Measurements from ENCODE around the gene SLC19A2.
"Not testable (repeated sequence)": the region's sequence is repeated elsewhere in the genome, so short reads cannot be mapped to it uniquely, and the experiment has no call there.

SLC19A2 gene

DNA sequence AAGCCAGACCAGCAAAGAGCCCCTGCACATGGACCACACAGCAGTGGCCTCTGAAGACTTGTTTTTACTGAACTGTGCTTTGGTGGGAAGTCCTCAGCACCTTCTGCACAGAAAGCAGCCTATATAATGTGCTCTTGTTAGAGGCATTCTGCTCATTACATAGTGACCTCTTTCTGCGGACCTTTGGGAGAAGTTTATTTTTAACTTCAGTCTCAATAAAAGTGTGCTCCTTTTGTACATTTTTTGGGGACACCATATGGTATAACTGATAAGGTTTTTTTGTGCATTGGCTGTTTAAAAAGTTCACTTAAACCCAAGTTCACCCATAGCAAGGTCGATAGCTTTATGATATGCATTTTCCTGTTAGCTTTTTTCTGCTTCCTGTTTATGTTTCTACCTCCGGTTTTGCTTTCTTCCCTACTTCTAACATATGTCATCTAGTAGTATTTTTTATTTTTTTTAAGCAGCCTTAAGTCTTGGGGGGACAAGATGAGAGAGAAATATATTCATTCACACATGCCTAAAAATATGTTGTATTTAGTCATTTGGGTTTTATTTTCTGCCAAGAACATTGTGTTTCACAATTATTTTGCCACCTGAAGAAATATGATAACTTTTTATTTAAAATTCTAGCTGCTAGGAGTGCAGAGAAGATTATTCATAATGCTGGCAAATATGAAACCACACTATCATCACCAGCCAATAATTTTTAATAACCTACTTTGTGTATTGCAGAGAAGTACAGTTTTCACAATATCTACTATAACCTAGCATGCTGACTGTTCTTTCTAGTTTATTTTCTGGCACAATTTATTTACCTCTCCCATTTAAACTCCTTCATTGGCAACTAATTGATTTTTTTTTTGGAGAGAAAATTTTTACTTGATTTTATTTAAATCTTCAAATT, 22.9 kb upstream of the SLC19A2 start:
- no peak for DNase-seq

DNA sequence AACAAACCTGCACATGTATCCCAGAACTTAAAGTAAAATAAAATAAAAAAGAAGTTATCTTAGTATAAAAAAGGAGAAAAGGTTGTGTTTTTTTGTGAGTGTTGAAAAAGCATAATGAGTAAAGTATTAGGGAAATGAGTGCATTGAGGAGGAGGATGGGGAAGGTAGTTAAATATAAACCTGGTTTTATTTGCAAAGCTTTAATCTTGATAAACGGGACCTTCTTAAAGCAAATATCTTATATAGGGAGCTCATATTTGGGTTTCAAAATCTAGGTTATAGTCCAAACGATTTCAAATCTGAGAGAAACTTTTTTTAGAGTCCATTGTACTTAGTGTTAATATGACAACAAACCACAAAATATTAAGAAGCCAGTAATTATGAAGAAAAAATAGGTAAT, 21.7 kb upstream of the SLC19A2 start:
- no peak for DNase-seq

DNA sequence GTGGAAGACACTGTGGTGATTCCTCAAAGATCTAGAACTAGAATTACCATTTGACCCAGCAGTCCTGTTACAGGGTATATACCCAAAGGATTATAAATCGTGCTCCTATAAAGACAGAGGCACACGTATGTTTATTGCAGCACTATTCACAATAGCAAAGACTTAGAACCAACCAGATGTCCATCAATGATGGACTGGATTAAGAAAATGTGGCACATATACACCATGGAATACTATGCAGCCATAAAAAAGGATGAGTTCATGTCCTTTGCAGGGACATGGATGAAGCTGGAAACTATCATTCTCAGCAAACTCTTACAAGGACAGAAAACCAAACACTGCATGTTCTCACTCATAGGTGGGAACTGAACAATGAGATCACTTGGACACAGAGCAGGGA, 17.9 kb upstream of the SLC19A2 start:
- DNase-seq, result not testable (repeated sequence)

DNA sequence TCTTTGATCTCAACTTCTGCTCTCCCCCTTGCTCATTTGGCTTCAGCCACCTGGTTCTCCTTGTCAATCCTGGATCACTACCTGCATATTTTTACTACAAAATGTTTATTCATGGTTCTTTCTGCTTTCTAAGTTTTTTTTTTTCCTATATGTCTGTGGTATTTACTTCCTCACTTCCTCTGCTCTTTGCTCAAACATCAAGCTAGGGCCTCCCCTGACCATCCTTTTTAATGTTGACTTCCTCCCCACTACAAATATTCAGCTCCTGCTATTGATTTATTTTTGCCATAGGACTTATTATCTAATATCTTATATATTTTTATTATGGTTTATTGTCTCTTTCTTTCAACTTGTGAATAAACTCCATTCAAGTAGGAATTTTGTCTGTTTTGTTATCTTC, 14.1 kb upstream of the SLC19A2 start:
- no peak for DNase-seq

DNA sequence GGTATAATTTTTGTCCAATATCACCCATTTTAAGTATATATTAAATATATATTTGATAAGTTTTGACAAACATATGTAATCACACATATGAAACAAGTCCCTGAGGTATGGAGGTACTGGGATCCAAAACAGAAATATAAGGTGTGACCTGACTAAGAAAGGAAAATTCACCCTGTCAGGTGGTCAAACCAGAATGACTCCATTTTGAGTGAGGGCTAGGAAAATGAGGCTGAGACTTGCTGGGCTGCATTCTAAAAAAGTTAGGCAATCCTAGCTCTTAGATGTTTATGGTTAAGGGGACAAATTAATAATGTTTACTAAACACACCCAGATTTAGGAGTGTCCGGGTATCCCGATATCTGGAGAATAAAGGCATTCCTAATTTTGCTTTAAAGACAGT, 11.6 kb upstream of the SLC19A2 start:
- DNase-seq, result no peak

DNA sequence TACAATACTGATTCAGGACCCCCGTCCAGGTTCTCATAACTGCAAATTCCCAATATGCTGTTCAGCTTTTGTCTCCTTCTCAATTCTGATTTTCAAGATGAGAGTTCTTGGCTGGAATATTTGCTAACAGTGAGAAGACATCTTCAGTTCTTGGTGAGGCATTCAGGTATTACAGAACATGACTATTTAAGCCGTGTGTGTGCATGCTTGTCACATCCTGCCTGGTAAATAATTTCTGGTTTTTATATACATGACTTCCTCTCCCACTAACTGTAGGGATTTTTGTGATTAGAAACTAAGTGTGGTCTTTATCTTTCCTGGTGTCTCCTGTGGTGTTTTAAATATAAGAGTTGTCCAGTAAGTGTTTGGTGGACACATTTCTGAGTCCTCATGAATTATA, 10.2 kb upstream of the SLC19A2 start:
- DNase-seq, result no peak

DNA sequence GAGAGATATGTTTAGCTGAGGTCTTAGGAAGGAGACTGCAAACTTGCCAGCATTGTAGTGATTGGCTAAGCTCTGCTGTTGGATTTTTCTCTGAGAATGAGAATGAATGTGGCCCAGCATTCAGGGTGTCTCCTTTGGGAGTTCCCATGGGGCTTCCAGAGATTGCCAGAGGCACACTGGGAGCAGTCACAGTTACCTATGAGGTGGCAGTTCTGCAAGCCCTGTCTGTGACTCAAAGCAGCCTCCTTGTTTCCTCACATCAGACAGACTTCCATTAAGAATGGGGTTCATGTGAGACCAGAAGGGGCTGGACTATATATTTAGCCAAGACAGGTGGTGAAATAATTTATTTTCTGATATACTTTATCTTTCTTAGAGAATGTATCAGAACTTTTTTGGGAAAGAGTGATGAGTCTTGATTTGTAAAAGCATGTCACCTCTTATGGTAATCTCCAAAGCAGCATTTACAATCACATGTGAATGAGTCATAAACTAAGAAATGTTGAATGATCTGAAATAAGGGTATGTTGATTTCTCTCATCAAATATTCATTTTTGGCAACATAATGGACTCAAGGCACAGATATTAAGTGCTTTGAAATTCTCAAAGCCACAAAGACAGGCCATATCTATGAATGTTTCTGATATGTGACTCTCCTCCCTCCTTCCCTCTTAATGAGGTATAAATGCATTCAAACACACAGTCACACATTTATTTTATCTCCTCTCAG, 9.5 kb upstream of the SLC19A2 start:
- DNase-seq, result no peak

DNA sequence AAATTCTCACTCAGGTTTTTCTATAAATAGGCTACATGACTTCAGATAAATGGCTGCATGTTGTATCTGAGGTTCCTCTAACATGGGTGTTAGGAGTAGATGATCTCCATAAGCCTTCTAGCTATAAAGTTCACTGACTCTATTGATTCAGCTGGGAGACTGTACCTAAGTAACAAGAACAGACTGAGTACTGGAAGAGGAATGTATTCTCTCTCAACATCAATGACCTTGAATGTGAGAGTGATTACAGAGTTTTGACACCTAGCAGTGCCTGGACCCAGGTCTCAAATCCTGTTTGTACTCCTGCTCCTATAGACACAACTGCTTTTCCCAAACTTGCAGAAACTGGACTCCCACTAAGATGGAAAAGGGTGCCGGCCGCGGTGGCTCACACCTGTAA, 8.6 kb upstream of the SLC19A2 start:
- DNase-seq, result no peak

DNA sequence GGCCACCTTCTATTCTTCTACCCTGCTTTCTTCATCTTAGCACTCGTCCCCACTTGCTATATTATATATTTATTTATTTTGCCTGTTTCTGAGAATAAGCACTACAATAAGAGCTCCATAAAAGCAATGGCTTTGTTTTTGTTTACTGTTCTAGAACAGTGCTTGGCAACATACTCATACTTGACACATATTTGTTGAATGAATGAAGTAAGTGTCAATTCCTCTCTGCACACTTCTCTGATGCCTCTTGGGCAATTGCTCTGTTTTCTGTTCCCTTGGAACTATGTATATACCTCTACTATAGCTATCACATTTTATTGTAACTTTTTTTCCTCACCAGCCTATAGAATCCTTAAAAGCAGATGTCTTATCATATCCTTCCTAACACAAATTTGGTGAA, 7.5 kb upstream of the SLC19A2 start:
- no peak for DNase-seq

DNA sequence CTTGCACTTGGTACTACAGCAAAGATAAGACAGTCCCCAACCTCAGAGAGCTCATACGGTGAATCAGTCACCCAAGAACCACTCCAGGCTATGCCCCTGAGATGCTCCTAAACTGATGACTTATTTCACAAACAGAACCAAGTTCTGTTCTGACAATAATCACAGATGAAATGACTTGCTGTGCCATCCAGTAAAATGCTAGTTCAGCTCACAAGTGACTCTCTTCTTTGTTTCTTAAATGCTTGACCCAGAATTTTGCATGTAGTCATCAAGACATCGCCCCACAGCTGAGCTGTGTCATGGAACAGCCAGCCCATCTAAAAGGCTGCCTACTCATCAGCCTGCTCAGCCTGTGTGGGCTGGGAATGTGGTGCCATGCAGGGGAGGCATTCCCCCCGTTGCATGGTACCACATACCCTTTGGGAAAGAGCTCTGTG, 6.1 kb upstream of the SLC19A2 start:
- DNase-seq, result no peak

DNA sequence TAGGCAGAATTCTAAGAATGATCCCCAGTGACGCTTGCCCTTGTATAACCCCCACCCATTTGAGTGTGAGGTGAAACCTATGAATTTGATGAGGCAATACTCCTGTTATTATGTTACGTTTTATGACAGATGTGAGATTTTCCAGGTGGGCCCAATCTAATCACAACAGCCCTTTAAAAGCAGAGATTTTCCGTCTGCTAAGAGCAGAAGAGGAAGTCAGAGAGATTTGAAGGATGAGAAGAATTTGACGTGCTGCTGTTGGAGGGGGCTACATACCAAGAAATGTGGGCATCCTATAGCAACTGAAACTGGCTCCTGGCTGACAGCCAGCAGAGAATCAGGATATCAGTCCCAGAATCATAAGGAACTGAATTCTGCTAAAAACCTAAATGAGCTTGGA, 2.4 kb upstream of the SLC19A2 start:
- DNase-seq, result no peak

DNA sequence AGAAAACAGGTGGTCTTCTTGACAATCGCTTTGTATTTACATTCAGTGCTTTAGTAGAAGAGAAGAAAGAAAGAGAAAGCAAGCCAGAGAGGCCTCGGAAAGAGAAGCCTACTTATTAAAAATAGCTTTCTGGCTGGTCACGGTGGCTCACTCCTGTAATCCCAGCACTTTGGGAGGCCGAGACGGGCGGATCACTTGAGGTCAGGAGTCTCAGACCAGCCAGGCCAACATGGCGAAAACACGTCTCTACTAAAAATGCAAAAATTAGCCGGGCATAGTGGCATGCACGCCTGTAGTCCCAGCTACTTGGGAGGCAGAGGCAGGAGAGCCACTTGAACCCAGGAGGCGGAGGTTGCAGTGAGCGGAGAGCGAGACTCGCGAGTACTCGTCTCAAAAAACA, 1.8 kb upstream of the SLC19A2 start:
- no peak for DNase-seq

DNA sequence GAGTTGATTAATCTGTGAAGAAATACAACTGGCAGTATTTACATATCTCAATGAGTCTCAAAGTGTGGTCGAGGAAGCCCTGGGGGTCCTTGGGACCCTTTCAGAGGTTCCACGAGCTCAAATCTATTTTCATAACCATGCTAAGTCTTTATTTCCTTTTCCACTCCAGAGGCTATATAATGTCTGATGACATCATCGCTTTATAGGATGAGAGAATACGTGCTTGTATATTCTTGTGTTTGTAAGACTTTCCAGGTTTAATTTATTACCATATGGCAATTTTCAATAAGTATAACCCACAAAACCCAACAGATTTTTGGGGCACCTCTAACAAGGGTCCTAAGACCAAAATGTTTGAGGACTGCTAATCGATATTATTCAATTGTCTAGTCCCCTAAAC, 1.4 kb upstream of the SLC19A2 start:
- no peak for DNase-seq

DNA sequence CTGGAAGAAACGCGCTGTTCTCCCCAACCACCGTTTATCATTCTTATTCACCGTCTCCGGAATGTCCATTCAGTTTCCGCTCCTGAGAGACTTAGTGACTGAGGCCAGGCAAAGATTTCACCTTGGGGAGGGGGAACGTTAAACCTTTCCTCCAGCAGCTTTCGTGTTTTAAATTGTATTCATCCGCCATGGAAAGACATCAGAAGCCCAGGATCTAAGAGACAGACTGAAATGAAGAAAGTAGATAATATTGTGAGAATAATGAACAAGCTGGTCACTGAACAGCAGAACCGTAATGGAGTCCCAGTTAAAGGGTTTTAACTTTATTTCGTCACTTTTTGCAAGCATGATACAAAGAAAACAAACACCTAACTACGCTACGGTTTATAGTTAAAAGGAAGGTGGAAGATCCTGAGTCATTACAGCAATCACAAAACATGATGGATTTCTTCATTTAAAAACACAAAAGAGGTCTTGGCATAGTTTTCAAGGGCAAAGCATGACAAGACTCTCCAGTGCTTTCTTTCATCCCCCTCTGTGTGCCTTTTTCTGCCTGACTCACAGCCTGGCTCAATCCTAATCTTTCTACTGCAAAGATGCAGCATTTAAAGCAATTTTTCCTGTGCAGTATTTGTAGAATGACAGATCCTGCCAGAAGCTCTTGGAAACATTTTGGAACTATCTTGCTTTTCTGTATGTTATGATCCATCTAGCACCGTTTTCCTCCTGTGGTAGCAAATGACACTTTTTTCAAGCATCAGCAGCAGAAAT, 722 bp upstream of the SLC19A2 start:
- DNase-seq, result no peak

DNA sequence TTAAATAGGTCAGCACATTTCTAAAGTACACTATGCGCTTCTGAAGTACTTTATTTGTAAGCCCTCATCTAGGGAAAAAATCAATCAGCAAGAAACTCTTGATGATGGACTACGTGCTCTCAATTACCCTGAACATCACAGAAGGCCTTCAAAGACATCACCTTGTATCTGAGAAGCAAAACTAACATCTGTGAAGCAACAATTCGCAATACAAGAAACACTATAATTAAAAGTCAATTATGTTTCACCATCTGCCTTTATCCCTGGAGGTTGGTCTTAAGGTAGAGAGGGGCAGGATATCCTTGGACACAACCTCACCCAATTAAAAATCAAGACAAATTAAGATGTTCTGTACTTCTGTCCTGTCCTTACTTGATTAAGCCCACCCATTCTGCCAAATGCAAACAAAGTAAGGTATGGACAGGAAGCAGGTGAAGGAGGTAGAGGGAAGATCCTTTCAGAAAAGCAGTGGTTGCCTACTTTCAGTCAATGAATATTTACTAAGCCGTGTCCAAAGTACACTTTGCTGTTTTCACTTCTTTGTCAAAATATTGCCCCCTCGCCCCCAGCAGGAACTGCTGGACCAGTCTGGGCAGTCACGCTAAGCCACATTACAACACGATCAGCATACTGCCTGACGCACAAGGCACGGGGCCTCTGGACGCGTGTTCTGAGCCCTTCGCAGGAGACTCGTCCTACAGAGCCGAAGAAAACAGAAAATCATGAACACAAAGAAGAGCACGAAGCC, 887 bp downstream of the SLC19A2 start:
- DNase-seq, result peak in 1 of 2 experiments; percentile 1

DNA sequence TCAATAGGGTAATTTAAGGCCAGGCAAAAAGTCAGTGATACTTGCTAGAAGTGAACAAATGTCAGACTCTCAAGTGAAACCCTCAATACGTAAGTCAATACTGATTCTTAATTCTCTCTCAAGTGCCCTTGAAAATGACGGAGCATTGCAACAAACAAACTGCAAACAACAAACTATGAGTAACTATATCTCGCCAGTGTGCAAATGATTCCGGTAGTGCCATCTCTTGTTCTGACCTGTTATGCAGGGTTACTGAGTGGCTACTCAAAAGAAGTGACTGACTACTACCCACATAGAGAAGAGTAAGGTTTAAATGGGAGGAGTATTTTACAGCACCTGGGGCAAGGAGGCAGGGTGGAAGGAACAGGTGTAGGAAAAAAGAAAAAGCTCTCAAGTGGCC, 1.6 kb downstream of the SLC19A2 start:
- DNase-seq, result no peak

DNA sequence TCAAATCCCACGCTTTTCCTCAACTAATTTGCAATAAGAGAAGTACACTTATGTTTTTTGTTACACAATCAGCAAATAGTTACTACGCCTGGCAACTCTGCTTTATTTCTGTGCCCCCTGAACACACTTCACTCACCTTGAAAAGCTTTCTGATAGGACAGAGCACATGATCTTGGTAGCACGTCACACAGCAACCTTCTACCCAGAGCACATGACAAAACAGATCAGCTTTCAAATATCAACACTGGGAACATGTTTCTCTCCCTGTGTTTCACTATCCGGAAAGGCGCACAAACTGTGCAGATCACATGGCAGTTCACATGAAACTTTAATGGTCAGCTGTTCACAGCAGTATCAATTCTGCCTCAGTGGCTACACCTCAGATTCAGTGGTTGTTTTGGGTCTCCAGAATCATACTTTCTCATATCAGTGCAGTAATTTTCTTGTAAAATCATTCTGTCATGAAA, 2.2 kb downstream of the SLC19A2 start:
- DNase-seq, result no peak

DNA sequence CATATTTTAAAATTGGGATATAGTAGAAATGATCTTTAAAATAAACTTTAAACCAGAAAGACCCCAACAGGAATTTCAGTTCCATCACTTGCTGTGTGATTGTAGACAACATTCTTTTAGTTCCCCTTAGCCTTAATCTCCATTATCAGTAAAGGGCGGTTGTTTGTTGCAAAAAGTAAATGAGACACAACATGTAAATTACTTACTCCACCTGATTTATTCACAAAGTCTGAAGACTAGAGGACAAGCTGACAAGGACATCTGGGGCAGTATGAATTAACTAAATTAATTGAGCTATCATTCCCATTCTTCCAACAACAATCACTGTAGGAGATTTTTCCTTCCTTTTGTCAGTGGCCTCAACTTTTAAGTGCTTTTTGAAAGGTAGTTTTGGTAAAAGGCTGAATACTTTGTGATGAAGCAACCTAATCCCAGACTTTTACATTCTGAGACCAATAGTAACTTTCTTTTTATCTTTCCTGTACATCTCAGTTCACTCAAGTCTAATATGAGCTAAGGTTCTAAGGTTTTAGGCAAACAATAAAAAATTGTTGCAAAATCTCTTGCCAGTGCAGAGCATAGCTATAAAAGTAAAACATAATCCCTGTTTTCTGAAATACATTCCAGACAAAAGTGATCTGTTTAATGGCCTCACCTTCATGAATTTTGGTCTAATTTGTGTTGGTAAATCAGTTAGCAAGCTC, 6.2 kb downstream of the SLC19A2 start:
- DNase-seq, result no peak

DNA sequence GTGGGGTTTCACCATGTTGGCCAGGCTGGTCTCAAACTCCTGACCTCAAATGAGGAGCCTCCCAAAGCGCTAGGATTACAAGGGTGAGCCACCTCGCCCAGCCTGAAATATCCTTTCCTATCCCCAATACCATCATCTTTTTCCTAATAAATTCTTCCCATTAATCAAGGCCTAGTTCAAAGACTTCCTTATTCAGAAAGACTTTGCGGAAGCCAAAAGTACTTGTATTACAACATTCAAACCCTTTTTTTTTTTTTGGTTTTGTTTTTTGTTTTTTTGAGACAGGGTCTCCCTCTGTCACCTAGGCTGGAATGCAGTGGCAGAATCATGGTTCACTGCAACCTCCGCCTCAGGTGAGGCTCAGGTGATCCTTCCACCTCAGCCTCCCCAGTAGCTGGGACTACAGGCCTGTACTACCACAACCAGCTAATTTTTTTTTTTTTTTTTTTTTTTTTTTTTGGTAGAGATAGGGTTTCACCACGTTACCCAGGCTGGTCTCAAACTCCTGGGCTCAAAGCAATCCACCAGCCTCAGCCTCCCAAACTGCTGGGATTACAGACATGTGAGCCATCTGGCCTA, 7.6 kb downstream of the SLC19A2 start:
- no peak for DNase-seq

DNA sequence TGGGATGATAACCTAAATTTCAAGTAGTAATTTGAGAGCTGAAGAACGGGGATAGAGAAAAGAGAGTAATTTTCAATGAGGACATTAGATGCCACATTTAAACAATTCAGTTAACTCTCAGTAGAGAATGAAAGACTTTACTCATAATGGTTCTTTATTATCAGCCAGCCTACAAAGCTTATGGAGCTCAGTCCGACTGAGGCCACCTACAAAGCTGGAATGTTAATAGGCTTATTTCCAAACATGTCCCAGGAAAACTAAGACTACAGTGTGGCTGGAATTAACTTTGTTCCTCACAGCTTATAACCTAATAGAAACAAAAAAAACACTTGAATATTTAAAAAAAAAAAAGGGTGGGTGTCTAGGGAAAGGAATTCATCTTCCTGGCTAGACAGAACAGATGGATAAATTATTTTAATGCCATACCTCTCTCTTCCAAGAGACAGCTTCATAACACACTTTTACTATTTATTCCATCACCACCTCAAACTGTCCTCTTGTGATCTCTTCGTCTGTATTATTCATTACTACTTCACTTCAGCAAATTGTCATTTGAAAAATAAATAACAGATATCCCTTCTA, 9.8 kb downstream of the SLC19A2 start:
- no peak for DNase-seq

DNA sequence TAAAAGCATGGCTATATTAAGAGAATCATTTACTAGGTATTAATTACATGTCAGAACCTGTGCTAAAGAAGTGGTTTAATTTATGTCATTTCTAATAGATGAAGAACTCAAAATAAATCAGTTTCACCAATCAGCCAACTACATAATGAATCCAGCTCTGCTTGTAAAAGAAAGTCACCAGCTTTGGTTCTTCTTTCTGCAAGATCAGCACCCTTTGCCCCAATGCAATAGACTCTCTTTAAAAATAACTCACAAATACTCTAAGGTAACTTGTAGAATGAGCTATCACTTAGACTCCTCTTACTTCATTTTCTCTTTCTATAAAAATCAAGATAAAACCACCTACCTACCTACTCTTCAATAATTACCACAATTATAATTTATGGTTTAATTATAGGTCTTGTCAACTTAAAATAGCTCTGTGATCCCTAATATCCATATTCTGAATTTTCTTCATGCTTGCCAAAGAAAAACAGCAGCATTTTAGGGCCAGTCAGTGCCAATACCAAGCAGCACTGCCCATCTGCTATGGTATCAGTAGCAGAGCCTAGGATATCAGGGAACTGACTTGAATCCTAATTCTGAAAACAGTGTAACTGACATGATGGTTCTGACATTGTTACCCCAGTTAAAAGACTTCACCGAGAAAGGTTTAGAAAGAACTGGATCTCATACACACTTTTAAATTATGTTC, 11.3 kb downstream of the SLC19A2 start:
- DNase-seq, result no peak

Measured in SW 1271 (cell line).